Measurements from ENCODE around the gene OXGR1. TPM values are rescaled to one million over a fixed set of nuclear protein-coding genes. Genes with fewer than 3 reads are reported as not detected.

The OXGR1 gene
- total and polyA plus RNA-seq, 9 of the 15 experiments (the other 6 are each of a cell fraction or from before 2014, with no cell fraction given), result 0.03 TPM; not detected in 8

- intact Hi-C loops (cut with micrococcal nuclease) (no loop called here), in situ Hi-C loops (cut with MboI) (loop anchor here (10.0 kb wide), 1 partner anchor 563 kb away; no protein-coding TSS in a partner anchor)
- BruUV-seq (replicated peaks), result no TSS peak
- Histone ChIP-seq H2AFZ (ENCODE audit: low read depth, low read length) (no peak overlapping the region), H3K79me2 (ENCODE audit: control insufficient read depth, insufficient read depth, low read length) (no peaks in the 10 kb centered on the region), H3K36me3 (ENCODE audit: control insufficient read depth, insufficient read depth, low read length) (no peaks in the 10 kb centered on the region), H3K27me3 (ENCODE audit: control insufficient read depth in 2 of 2, insufficient read depth in 2 of 2, low read length in 2 of 2) (no peaks in the 10 kb centered on the region), H3K27ac (ENCODE audit: extremely low read depth, low read depth, low read length) (no peak overlapping the region), H3K9me3 (replicated peaks; ENCODE audit: control insufficient read depth, insufficient read depth, low read depth, low read length) (no peaks in the 10 kb centered on the region), H3K4me3 (no peak overlapping the region), H4K20me1 (replicated peaks; ENCODE audit: control insufficient read depth, insufficient read depth, low read length) (no peaks in the 10 kb centered on the region), H3K9me1 (ENCODE audit: control insufficient read depth, insufficient read depth, low read length) (no peaks in the 10 kb centered on the region), H3K9ac (ENCODE audit: insufficient read depth in 1 of 2, low read depth in 2 of 2, low read length in 2 of 2) (no peak overlapping the region), H3K4me1 (replicated peaks in 1 of 2; ENCODE audit: control insufficient read depth in 2 of 2, insufficient read depth in 2 of 2, low read length in 2 of 2) (no peaks in the 10 kb centered on the region), H3K4me2 (ENCODE audit: insufficient read depth, low read length) (no peak overlapping the region)
- WGBS (ENCODE audit: insufficient coverage, low coverage, missing lambda C conversion rate), result 3% methylated on average over 6 of the region's 6 CpGs
- ATAC-seq (no peak), FAIRE-seq (no peak), DNase-seq (ENCODE audit: extremely low read depth in 1 of 4, low spot score in 3 of 4) (no peak)
- ChIA-PET POLR2A (no interaction called here), CTCF (ENCODE audit: low intra/inter-chr PET ratio) (no interaction called here)
- TF ChIP-seq BCOR (IDR thresholded peaks at IDR 0.05) (no peak), PREB (CRISPR knock-in tag; IDR thresholded peaks at IDR 0.05) (no peak), SMAD1 (IDR thresholded peaks at IDR 0.05; ENCODE audit: low read depth, low read length, partially characterized antibody) (no peak), CHD1 (IDR thresholded peaks at IDR 0.05; ENCODE audit: low read length) (no peak), E2F1 (CRISPR knock-in tag; IDR thresholded peaks at IDR 0.05) (no peak), FUS (optimal IDR thresholded peaks at IDR 0.05; ENCODE audit: low read depth, low read length) (no peak), FOXM1 (IDR thresholded peaks at IDR 0.05; ENCODE audit: low read depth) (no peak), FOXM1 (CRISPR knock-in tag; IDR thresholded peaks at IDR 0.05; ENCODE audit: low read depth) (no peak), AFF1 (IDR thresholded peaks at IDR 0.05; ENCODE audit: low read depth in 1 of 2, partially characterized antibody in 2 of 2) (no peak), ZFX (CRISPR knock-in tag; IDR thresholded peaks at IDR 0.05) (no peak), TCF7L2 (IDR thresholded peaks at IDR 0.05; ENCODE audit: low read depth, low read length) (no peak), ZNF561 (CRISPR knock-in tag; conservative IDR thresholded peaks at IDR 0.05) (no peak), CCAR2 (IDR thresholded peaks at IDR 0.05; ENCODE audit: low read depth, low read length) (no peak), ELK1 (CRISPR knock-in tag; IDR thresholded peaks at IDR 0.05) (no peak)
- TF ChIP-seq, protein P1, sequence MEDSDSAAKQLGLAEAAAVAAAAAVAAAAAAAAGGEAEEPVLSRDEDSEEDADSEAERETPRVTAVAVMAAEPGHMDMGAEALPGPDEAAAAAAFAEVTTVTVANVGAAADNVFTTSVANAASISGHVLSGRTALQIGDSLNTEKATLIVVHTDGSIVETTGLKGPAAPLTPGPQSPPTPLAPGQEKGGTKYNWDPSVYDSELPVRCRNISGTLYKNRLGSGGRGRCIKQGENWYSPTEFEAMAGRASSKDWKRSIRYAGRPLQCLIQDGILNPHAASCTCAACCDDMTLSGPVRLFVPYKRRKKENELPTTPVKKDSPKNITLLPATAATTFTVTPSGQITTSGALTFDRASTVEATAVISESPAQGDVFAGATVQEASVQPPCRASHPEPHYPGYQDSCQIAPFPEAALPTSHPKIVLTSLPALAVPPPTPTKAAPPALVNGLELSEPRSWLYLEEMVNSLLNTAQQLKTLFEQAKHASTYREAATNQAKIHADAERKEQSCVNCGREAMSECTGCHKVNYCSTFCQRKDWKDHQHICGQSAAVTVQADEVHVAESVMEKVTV (CRISPR knock-in tag; IDR thresholded peaks at IDR 0.05), result no peak
Measured at GRCh38 chr13:97001636-97002035, 7.4 kb upstream of the OXGR1 start.

Measured in K562 (cell line).